GM23338 (cell line): ENCODE results near the gene STT3B. TPM values are rescaled to one million over a fixed set of nuclear protein-coding genes. Genes with fewer than 3 reads are reported as not detected.

Experiments used
- ATAC-seq: fragments of 200-7000 bp; cut with Tn5 transposase; 3 replicates; pipeline ENCODE4 v1.9.1; 2020
- DNase-seq: peaks from one replicate; pipeline ENCODE4 v3.0.0-alpha.2; 2015; ENCODE audit warnings: low spot score
- H2AFZ ChIP-seq: fragments of 200-600 bp; sonication (generic); 2 replicates; pipeline ENCODE4 v1.8.0; 2016; ENCODE audit warnings: antibody characterized with exemption, mild to moderate bottlenecking, moderate library complexity
- H3F3A ChIP-seq: fragments of 200-600 bp; sonication (generic); replicated peaks from 2 replicates; pipeline ENCODE4 v1.8.0; 2017; ENCODE audit warnings: antibody characterized with exemption, mixed run types, low read depth
- H3K27ac ChIP-seq: fragments of 200-600 bp; sonication (generic); 2 replicates; pipeline ENCODE4 v1.6.1; 2016; ENCODE audit warnings: low read depth
- H3K27me3 ChIP-seq: fragments of 200-600 bp; sonication (generic); 2 replicates; pipeline ENCODE4 v1.8.0; 2016; ENCODE audit warnings: mild to moderate bottlenecking, mixed run types, moderate library complexity; ENCODE audit not compliant: insufficient read depth
- H3K36me3 ChIP-seq: fragments of 200-600 bp; sonication (generic); 2 replicates; pipeline ENCODE4 v1.8.0; 2016; ENCODE audit warnings: mild to moderate bottlenecking; ENCODE audit not compliant: insufficient read depth
- H3K4me1 ChIP-seq: fragments of 200-600 bp; sonication (generic); 2 replicates; pipeline ENCODE4 v1.8.0; 2016; ENCODE audit warnings: mild to moderate bottlenecking, moderate library complexity; ENCODE audit not compliant: insufficient read depth
- H3K4me2 ChIP-seq: fragments of 200-600 bp; sonication (generic); 2 replicates; pipeline ENCODE4 v1.7.1; 2017; ENCODE audit warnings: mixed run types
- H3K4me3 ChIP-seq: fragments of 200-600 bp; sonication (generic); 2 replicates; pipeline ENCODE4 v1.6.1; 2016; ENCODE audit warnings: mixed run types
- H3K79me2 ChIP-seq: fragments of 200-600 bp; sonication (generic); replicated peaks from 2 replicates; pipeline ENCODE4 v1.8.0; 2017; ENCODE audit warnings: mild to moderate bottlenecking; ENCODE audit not compliant: insufficient read depth
- H3K9me2 ChIP-seq: fragments of 200-600 bp; sonication (generic); 2 replicates; pipeline ENCODE4 v1.8.0; 2017; ENCODE audit not compliant: insufficient read depth
- H4K20me1 ChIP-seq: fragments of 200-600 bp; sonication (generic); replicated peaks from 2 replicates; pipeline ENCODE4 v1.8.0; 2017; ENCODE audit warnings: mild to moderate bottlenecking; ENCODE audit not compliant: insufficient read depth
- H3K27ac Mint-ChIP-seq: 2 replicates; pipeline ENCODE4 v1.8.0; 2020; ENCODE audit warnings: inconsistent platforms, mild to moderate bottlenecking, moderate library complexity, mixed read lengths
- H3K27me3 Mint-ChIP-seq: 3 replicates; pipeline ENCODE4 v1.8.0; 2022; ENCODE audit warnings: low read depth, mild to moderate bottlenecking, moderate library complexity, mixed read lengths, inconsistent platforms; ENCODE audit not compliant: insufficient read depth, poor library complexity
- H3K36me3 Mint-ChIP-seq: 3 replicates; pipeline ENCODE4 v1.8.0; 2021; ENCODE audit warnings: low read depth, mild to moderate bottlenecking, inconsistent platforms, moderate library complexity, mixed read lengths
- H3K4me1 Mint-ChIP-seq: 3 replicates; pipeline ENCODE4 v1.8.0; 2020; ENCODE audit warnings: mild to moderate bottlenecking, inconsistent platforms, mixed read lengths
- H3K4me3 Mint-ChIP-seq: 3 replicates; pipeline ENCODE4 v1.8.0; 2021; ENCODE audit warnings: moderate library complexity, mild to moderate bottlenecking, inconsistent platforms, mixed read lengths
- H3K9me3 Mint-ChIP-seq: 3 replicates; pipeline ENCODE4 v1.8.0; 2020; ENCODE audit warnings: moderate library complexity, mild to moderate bottlenecking, inconsistent platforms, mixed read lengths
- CREB1 ChIP-seq: fragments of 250-450 bp; sonication (Bioruptor Pico); IDR thresholded peaks from 2 replicates; pipeline ENCODE4 v1.5.0; 2020; ENCODE audit warnings: low read depth, mild to moderate bottlenecking, moderate library complexity
- CTCF ChIP-seq, 2 experiments: fragments of 200-600 bp in 1 of 2; sonication (generic) in 1 of 2; conservative IDR thresholded peaks; 2 replicates each; pipeline versions ENCODE4 v1.5.1 to v1.6.1; 2016 to 2017; ENCODE audit warnings: antibody characterized with exemption in 2 of 2, low read depth in 2 of 2, mild to moderate bottlenecking in 2 of 2, moderate library complexity in 1 of 2
- ETS1 ChIP-seq: IDR thresholded peaks from 2 replicates; pipeline ENCODE4 v1.6.1; 2016; ENCODE audit warnings: antibody characterized with exemption
- EZH2 ChIP-seq: fragments of 200-600 bp; sonication (generic); IDR thresholded peaks from one replicate; pipeline ENCODE4 v1.8.0; 2017; ENCODE audit warnings: antibody characterized with exemption, mild to moderate bottlenecking, low read depth; ENCODE audit not compliant: unreplicated experiment
- EZH2phosphoT487 ChIP-seq: fragments of 200-600 bp; sonication (generic); IDR thresholded peaks from one replicate; pipeline ENCODE4 v1.8.1; 2018; ENCODE audit warnings: antibody characterized with exemption; ENCODE audit not compliant: unreplicated experiment
- JUNB ChIP-seq: IDR thresholded peaks from one replicate; pipeline ENCODE4 v1.6.1; 2016; ENCODE audit warnings: antibody characterized with exemption; ENCODE audit not compliant: unreplicated experiment
- NANOG ChIP-seq: IDR thresholded peaks from 2 replicates; pipeline ENCODE4 v1.6.1; 2016; ENCODE audit warnings: antibody characterized with exemption, borderline replicate concordance
- POLR2AphosphoS5 ChIP-seq: IDR thresholded peaks from 2 replicates; pipeline ENCODE4 v1.6.1; 2016; ENCODE audit warnings: antibody characterized with exemption, low read depth
- REST ChIP-seq: IDR thresholded peaks from one replicate; pipeline ENCODE4 v1.6.1; 2018; ENCODE audit warnings: antibody characterized with exemption; ENCODE audit not compliant: unreplicated experiment
- STAT1 ChIP-seq: IDR thresholded peaks from one replicate; pipeline ENCODE4 v1.6.1; 2016; ENCODE audit warnings: antibody characterized with exemption; ENCODE audit not compliant: unreplicated experiment
- ZNF114 ChIP-seq: fragments of 250-450 bp; sonication (Bioruptor Pico); IDR thresholded peaks from 2 replicates; pipeline ENCODE4 v1.5.0; 2020; ENCODE audit warnings: mild to moderate bottlenecking, moderate library complexity
- ZNF331 ChIP-seq: fragments of 250-450 bp; sonication (Bioruptor Pico); IDR thresholded peaks from 2 replicates; pipeline ENCODE4 v1.5.0; 2020; ENCODE audit warnings: low read depth, mild to moderate bottlenecking, moderate library complexity
- ZNF462 ChIP-seq: fragments of 250-450 bp; sonication (Bioruptor Pico); IDR thresholded peaks from 2 replicates; pipeline ENCODE4 v1.5.0; 2020; ENCODE audit warnings: mild to moderate bottlenecking, moderate library complexity
- polyA plus RNA-seq: library from polyadenylated mRNA; unstranded; fragments of >200 nt; fragmentation: Nextera tagmentation; extraction: Ambion mirVana; gene quantifications from 2 replicates; pipeline ENCODE4 v1.2.1, GENCODE V29; 2016
- total RNA-seq: library from RNA; depleted of rRNA; stranded (reverse); fragments of >200 nt; shearing (Covaris generic); gene quantifications from 2 replicates; pipeline ENCODE4 v1.2.3, GENCODE V29; 2014

STT3B gene
- total and polyA plus RNA-seq, 2 experiments from 2014 or later: 44.1 to 167 TPM

GRCh38 chr3:31493149-31493548, 39.6 kb upstream of the STT3B start:
- H3K4me3 ChIP-seq: no peak overlapping the region
- H3F3A ChIP-seq: no peaks in the 10 kb centered on the region
- no peak overlapping the region for H3K27ac ChIP-seq
- Mint-ChIP-seq H3K36me3 (0 out of 3 replicates have a peak, but pooled peaks cover 4% of the 10 kb centered on the region), H3K27me3 (no peaks in the 10 kb centered on the region), H3K4me3 (no peak overlapping the region), H3K4me1 (no peaks in the 10 kb centered on the region), H3K27ac (no peak overlapping the region), H3K9me3 (no peaks in the 10 kb centered on the region; the same call in 2 of the 3 replicates)
- no peak overlapping the region for H3K4me2 ChIP-seq
- no peak overlapping the region for H2AFZ ChIP-seq
- ATAC-seq: no peak
- no peaks in the 10 kb centered on the region for H3K79me2 ChIP-seq
- TF ChIP-seq ZNF462 (CRISPR knock-in tag) (no peak), EZH2 (no peak), ZNF331 (CRISPR knock-in tag) (no peak), ETS1 (no peak), JUNB (no peak), POLR2AphosphoS5 (no peak), REST (no peak), EZH2phosphoT487 (no peak), NANOG (no peak), CTCF (conservative IDR thresholded peaks at IDR 0.05; ENCODE audit: low read depth in 2 of 2) (no peak), CREB1 (CRISPR knock-in tag) (no peak), ZNF114 (no peak), STAT1 (no peak)
- no peaks in the 10 kb centered on the region for H4K20me1 ChIP-seq
- H3K9me2 ChIP-seq: peaks cover 8% of the 10 kb centered on the region; the same call in 1 of the 2 replicates
- no peaks in the 10 kb centered on the region for H3K27me3 ChIP-seq
- H3K4me1 ChIP-seq: no peaks in the 10 kb centered on the region
- DNase-seq: no peak
- H3K36me3 ChIP-seq: no peaks in the 10 kb centered on the region
